NCI-H1105 treated with DMSO at 0.1 percent for 48 hours (cell line): ENCODE measurements around the gene SCRG1.
A peak's percentile ranks its signal among the peaks of the same experiment; 100 is the strongest.

Experiments used
- DNase-seq: peaks from one replicate; lab custom pipeline; 2025; lab: John Stamatoyannopoulos, UW

Gene SCRG1

GRCh38 chr4:173398779-173399415 lies at the start of gene SCRG1:
TSS of gene SCRG1 (minus strand) at chr4:173399116. CDS start at chr4:173391414, 7,702 bp downstream.
- no peak for DNase-seq

DNA sequence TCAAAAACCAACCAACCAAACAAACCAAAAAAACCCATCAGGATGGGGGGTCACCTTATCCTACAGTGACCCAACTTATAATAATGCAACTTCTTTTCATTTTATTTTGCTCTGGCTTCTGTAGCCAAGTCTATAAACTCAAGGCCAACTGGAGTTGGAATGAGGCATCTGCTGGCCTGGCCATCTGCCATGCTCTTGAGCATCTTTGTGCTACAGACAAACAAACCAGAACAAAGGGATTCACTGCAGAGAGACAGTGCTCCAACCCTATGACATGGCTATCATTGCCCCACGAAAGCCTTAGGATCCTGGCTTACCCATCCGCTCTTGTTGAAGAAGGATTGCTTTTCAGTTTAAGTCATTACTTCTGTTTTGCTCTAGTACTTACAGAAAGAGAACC lies 49.2 kb upstream of the SCRG1 start:
- peak; percentile 69 for DNase-seq

DNA sequence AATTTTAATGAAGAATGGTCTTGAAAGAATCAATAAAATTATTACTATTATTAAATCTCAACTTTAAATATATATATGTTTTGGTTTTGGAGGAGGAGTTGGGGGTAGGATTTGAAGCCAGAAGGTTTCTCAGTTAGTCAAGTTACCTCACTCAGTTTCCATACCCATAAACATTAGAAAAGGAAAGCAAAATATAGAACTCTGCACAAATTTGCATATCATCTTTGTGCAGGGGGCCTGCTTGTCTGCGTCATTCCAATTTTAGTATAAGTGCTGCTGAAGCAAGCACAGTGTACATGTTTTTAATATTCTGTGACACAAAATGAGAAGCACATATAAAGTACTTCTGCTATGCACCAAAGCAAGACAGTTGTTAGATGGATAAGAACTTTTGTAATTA lies 47.5 kb upstream of the SCRG1 start:
- DNase-seq = no peak

DNA sequence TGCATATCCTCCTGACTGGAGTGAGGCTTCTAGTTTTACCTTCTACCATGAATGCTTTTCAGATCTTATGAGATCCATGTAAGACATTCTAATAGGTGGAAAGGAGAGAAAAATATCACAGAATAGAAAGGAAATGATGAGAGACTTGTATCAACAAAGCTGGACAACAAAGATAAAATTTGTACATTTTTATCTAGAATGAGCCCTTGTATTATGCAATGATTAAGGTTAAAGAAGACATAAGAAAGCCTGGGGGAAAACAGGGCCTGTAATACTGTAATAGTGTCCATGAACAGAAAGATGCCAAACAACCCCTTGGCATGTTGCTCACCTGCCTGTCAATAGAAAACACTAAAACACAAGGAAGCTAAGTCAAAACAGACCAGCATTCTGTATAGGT lies 44.2 kb upstream of the SCRG1 start:
- DNase-seq = no peak

DNA sequence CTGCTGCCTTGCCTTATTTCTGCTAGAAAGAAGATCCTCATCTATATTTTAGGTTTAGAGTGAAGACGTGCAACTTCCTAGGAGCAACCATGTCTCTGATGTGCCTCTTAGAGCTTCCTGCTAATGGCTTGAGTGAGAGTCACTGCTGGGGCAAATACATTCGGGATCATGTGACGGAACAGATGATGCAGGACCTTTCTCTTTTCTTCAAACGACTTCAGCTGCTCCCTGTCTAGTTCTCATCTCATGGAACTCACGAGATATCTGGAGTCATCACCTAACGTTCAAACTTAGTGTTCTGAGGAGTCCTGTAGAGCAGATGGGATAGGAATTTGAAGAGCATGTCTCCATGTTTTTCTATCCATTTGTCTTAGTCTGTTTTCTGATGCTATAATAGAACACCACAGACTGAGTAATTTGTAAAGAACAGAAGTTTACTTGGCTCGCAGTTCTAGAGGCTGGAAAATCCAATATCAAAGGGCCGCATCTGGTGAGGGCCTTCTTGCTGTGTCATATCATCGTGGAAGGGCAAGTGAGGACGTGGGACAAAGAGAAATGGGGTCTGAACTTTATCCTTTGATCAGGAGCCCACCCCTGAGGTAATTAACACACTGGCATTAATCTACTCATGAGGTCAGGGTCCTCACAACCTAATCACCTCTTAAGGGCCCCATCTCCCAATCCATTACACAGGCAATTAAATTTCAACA lies 43.5 kb upstream of the SCRG1 start:
- no peak for DNase-seq

DNA sequence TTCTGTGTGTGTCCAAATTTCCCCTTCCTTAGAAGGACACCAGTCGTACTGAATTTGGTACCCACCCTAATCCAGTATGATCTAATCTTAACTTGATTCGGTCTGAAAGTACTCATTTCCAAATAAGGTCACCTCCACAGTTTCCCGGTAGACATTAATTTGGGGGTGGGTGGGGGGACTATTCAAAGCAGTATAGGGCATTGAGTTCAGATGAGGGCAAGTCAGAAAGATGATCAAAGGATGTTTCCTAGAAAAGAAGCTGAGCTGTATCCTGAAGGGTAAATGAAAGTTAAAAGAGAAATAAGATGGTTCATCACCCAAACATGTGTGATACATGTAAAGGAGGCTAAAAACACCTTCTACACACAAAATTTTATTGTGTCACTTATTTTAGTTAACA lies 42.0 kb upstream of the SCRG1 start:
- no peak for DNase-seq

DNA sequence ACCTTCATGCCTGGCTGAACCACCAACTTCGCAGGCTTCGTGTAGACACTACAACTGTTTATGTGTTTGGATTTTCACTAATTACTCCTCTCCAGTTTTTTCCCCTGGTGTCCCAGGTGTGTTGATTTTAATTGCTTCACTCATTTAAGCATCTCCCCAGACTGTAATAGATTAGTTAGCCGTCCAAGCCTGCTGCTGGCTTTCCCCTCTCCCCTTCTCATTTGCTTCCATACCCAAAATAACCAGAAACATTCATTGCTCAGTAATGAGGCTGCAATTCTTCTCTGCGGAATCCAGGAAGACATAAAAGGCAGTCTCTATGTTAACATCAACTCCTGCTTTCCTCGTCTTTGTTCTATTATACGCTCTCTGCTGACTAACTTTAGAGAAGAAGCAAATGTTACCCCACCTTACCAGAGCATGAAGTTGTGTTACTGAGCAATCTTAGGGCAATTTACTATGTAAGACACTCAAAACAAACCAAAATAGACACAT lies 37.9 kb upstream of the SCRG1 start:
- DNase-seq = peak; percentile 63

DNA sequence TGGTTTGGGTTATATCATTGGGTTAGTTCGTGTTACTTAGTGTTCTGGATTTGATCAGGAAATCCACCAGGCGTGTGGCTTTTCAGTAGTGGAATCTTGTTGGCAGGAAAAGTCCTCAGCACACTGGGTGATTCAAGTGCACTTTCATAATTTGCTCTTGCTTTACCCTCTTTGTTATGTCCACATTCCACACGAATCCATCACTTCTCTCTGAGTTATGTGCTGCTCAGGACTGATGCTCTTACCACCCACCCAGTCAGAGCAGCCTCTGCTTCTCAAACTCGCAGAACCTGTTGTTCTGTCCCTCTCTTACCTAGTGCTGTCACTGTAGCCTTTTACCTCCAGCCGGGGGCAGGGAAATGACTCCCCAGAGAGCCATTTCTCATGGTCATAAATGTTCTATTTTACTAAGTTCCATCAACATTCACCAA lies 37.2 kb upstream of the SCRG1 start:
- peak; percentile 45 for DNase-seq

DNA sequence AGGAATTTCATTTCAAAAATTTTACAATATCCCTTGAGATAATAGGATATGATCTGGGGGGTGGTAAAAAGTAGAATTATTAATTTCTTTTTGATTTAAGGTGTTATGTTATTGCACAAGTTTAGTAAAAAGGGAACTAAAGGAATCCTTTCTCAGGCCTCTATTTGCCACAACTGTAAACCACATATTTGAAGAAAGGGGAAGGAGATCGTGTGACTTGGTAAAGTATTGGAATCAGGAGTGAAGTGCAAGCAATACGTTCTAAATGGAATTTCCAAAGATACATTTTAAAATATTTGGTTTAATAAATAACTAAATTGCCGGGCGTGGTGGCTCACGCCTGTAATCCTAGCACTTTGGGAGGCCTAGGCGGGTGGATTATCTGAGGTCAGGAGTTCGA lies 35.3 kb upstream of the SCRG1 start:
- no peak for DNase-seq

DNA sequence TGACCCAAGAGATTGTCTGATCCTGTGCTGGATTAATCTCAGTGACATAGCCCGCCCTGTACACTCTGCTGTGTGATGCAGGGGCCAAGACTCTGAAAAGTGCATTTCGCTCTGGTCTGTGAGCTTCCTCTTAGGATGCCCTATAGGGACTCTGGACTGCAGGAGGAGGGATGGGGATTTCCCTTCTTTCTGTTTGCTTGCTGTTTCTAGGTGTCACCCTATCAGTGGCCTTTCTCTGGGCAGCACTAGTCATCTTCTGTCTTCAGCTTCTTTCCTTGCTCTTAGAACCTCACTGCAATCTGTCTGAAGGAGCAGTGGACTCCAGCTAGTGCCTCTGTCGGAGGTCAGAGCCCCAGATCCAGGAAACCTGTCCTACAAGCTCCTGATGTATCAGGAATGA lies 34.5 kb upstream of the SCRG1 start:
- DNase-seq = no peak

GRCh38 chr4:173432430-173432829 lies 33.5 kb upstream of the SCRG1 start:
- no peak for DNase-seq

DNA sequence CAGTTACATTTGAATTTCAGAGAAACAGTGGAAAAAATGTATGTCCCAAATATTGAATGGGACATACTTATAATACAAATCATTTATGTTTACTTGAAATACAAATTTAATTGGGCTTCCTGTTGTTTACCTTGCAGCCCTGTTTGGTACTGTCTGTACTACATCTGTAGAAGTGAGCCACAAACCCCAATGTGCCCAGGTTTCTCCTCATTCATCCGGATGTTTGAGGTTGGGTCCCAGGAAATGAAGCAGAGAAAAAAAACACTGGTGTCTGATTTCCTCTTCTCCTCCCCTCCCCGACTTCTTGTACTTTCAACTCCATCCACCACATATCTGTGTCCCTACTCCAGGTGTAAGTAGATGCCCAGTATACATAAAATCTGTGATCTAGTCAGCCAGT lies 27.1 kb upstream of the SCRG1 start:
- DNase-seq = no peak

- DNase-seq = no peak
These were observed 26.2 kb upstream of the SCRG1 start for GRCh38 chr4:173424899-173425805.

DNA sequence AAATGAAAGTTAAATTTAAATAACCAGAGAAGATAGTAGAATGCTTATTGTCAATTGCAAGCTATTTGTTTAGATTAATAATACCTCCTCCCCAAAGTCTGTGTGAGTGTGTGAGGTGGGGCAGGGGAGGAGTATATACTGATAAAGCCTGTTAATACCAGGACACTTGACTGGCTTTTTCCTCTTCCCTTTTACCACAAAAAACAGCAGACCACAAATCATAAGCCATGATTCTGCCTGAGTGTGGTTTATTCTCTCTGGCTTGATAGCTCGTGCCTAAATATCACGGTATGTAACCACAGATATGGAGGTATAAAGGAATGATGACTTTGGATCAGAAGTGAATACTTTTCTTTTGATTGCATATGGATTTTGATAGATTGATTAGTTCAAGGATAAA lies 21.9 kb upstream of the SCRG1 start:
- DNase-seq = no peak

DNA sequence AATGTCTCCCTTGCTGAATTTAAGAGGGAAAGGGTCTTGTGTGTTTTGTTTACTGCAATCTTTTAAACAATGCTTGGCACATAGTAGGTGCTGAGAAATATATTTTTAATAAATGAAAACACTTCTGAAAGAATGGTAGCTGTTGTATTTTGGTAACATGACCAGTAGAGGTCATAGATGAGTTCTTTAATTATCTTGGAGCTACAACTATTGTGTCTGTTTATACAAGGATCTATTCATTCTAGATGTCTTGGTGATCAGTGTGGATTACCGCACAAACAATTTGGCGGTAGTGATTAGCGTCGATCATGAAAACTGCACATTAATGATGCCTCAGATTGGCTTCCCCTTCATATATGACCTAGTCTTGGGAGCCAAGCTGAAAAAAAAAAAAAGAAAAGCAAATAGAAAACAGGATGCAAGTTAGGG lies 21.4 kb upstream of the SCRG1 start:
- peak; percentile 57 for DNase-seq

DNA sequence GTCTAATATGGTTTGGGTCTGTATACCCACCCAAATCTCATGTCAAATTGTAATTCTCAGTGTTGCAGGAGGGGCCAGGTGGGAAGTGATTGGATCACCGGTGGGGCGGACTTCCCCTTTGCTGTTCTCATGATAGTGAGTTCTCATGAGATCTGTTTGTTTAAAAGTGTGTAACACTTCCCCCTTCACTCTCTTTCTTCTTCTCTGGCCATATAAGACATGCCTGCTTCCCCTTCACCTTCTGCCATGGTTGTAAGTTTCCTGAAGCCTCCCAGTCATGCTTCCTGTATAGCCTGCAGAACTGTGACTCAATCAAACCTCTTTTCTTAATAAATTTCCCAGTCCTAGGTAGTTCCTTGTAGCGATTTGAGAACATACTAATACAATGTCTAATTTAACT lies 19.7 kb upstream of the SCRG1 start:
- no peak for DNase-seq

DNA sequence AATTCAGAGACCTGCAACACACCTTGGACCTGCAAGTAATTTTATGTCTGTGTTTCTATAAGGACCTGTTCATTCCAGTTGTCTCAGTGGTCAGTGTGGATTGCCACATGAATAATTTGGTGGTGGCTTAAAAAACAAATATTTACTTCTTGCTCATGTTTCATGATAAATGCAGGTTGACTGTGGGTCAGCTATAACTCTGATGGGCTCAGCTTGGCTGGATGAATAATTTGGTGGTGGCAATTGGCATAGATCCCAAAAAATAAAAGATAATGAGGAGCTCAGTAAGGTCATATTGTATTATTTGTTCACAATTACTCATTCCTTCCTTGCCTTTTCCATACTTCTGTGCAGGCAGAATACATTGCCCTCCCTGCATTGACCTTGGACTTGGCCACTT lies 18.9 kb upstream of the SCRG1 start:
- DNase-seq = no peak

DNA sequence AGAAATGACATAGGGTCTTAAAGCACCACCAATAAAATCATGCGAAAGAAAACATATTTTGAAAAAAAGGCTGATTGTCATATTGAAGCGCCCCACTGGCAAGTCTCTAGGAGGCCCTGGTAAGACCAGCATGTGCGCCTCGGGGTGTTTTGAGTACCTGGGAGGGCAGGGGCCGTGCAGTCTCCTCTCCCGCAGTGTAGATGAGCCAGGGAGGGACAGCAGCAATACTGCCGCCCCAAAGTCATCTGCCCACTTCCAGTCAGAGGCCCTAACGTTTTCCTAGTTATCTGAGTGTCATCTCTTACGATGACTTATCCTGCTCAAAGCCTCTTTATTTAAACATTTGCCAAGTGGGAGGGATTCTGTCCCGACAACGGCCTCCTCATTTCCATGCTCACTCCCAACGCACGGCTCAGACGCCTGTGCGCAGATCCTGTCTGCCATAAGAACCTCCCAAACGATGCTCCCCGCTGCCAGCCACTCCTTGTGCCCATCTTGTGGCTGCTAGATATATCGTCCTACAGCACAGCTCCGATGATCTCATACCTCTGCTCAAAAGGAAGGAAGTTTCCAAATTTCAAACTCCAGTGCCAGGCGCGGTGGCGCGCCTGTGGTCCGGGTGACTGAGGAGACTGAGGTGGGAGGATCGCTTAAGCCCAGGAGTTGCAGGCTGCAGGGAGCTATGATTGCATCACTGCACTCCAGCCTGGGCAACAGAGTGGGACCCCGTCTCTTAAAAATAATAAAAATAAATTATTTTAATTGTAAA lies 17.2 kb upstream of the SCRG1 start:
- DNase-seq = no peak

GRCh38 chr4:173415092-173415491 lies 16.2 kb upstream of the SCRG1 start:
- DNase-seq = no peak

- no peak for DNase-seq
These were observed 15.5 kb upstream of the SCRG1 start for GRCh38 chr4:173414456-173414855.

GRCh38 chr4:173413036-173413435 lies 14.1 kb upstream of the SCRG1 start:
- DNase-seq = no peak
